HCT116 (cell line): ENCODE results near the gene VANGL2. TPM values are rescaled to one million over a fixed set of nuclear protein-coding genes. Genes with fewer than 3 reads are reported as not detected.

Source experiments
- ATAC-seq: fragments of 200-7000 bp; cut with Tn5 transposase; 2 replicates; pipeline ENCODE4 v1.9.1; 2020; ENCODE audit warnings: mild to moderate bottlenecking, moderate library complexity
- BruUV-seq: library from RNA; stranded (reverse); fragments of 400-500 nt; replicated peaks from 2 replicates; lab custom pipeline; 2021; lab: Mats Ljungman, UMichigan
- CTCF ChIA-PET: fragments of 300-600 bp; sonication (Branson Sonifier 250); formaldehyde crosslinking; loops from one replicate; lab custom pipeline; 2021; ENCODE audit warnings: antibody characterized with exemption; lab: Charles Lee
- POLR2A ChIA-PET: fragments of 300-600, 350-600 bp; sonication (Branson Sonifier 250); formaldehyde crosslinking; loops from one replicate; lab custom pipeline; 2021; ENCODE audit warnings: antibody characterized with exemption; lab: Charles Lee
- RAD21 ChIA-PET, 2 experiments: fragments of 300-600 bp; sonication (Branson Sonifier 250); formaldehyde crosslinking; loops; one replicate each; lab custom pipeline; 2023; ENCODE audit warnings: low total read pairs in 2 of 2; ENCODE audit not compliant: uncharacterized antibody in 2 of 2, unreplicated experiment in 2 of 2, low non-redundant PET in 1 of 2; lab: Charles Lee
- DNase-seq: peaks from one replicate; pipeline ENCODE4 v3.0.0-alpha.2; 2010; ENCODE audit warnings: low read depth, low spot score
- H2AFZ ChIP-seq: fragments of 200-600 bp; shearing (Covaris generic), sonication (generic); 2 replicates; pipeline ENCODE4 v1.6.1; 2017; ENCODE audit warnings: low read depth, mixed run types, mixed read lengths, antibody characterized with exemption, low read length; ENCODE audit not compliant: poor library complexity, severe bottlenecking
- H3K27ac ChIP-seq: 2 replicates; pipeline ENCODE4 v1.5.1; 2012; ENCODE audit warnings: low read depth, low read length
- H3K27me3 ChIP-seq: fragments of 200-600 bp; sonication (generic); 2 replicates; pipeline ENCODE4 v1.6.1; 2016; ENCODE audit warnings: mixed run types, low read length, mixed read lengths; ENCODE audit not compliant: insufficient read depth
- H3K36me3 ChIP-seq, 2 experiments: fragments of 200-500 bp in 1 of 2; fragments of 200-600 bp in 1 of 2; sonication (Bioruptor generic) in 1 of 2; sonication (generic) in 1 of 2; 2 replicates each; pipeline versions ENCODE4 v1.5.1 to v1.6.1; 2014 to 2016; ENCODE audit warnings: low read length in 2 of 2, inconsistent platforms in 1 of 2, mixed read lengths in 1 of 2, mixed run types in 1 of 2; ENCODE audit not compliant: insufficient read depth in 2 of 2, control insufficient read depth in 1 of 2
- H3K4me1 ChIP-seq, 2 experiments: fragments of 200-600 bp in 1 of 2; sonication (generic) in 1 of 2; 2 replicates each; pipeline versions ENCODE4 v1.5.1 to v1.6.1; 2012 to 2017; ENCODE audit warnings: low read length in 2 of 2, inconsistent platforms in 1 of 2, mild to moderate bottlenecking in 1 of 2, mixed read lengths in 1 of 2, mixed run types in 1 of 2, moderate library complexity in 1 of 2; ENCODE audit not compliant: insufficient read depth in 2 of 2, control insufficient read depth in 1 of 2
- H3K4me2 ChIP-seq: fragments of 200-600 bp; sonication (generic); 2 replicates; pipeline ENCODE4 v1.6.1; 2017; ENCODE audit warnings: mixed run types, low read length, mixed read lengths
- H3K4me3 ChIP-seq, 2 experiments: fragments of 200-600 bp in 1 of 2; sonication (generic) in 1 of 2; replicated peaks in 1 of 2; 2 replicates each; pipeline ENCODE4 v1.5.1; 2011 to 2016; ENCODE audit warnings: low read length in 2 of 2, control low read depth in 1 of 2, low read depth in 1 of 2, mild to moderate bottlenecking in 1 of 2, mixed read lengths in 1 of 2, mixed run types in 1 of 2
- H3K79me2 ChIP-seq: fragments of 200-600 bp; sonication (generic); 2 replicates; pipeline ENCODE4 v1.6.1; 2017; ENCODE audit warnings: mild to moderate bottlenecking, mixed run types, low read length, moderate library complexity, mixed read lengths; ENCODE audit not compliant: insufficient read depth
- H3K9ac ChIP-seq: fragments of 200-600 bp; sonication (generic); 2 replicates; pipeline ENCODE4 v1.6.1; 2016; ENCODE audit warnings: low read length, mixed read lengths
- H3K9me2 ChIP-seq: fragments of 200-600 bp; sonication (generic), shearing (Covaris generic); 2 replicates; pipeline ENCODE4 v1.6.1; 2017; ENCODE audit warnings: mixed run types, mild to moderate bottlenecking, moderate library complexity; ENCODE audit not compliant: insufficient read depth
- H3K9me3 ChIP-seq, 2 experiments: fragments of 200-500 bp in 1 of 2; fragments of 200-600 bp in 1 of 2; sonication (Bioruptor generic) in 1 of 2; sonication (generic) in 1 of 2; 2 replicates each; pipeline ENCODE4 v1.6.1; 2014 to 2017; ENCODE audit warnings: low read length in 2 of 2, mixed read lengths in 2 of 2, inconsistent platforms in 1 of 2, low read depth in 1 of 2, mild to moderate bottlenecking in 1 of 2, mixed run types in 1 of 2, moderate library complexity in 1 of 2; ENCODE audit not compliant: control insufficient read depth in 1 of 2, insufficient read depth in 1 of 2
- H4K20me1 ChIP-seq: fragments of 200-600 bp; sonication (generic), shearing (Covaris generic); 2 replicates; pipeline ENCODE4 v1.6.1; 2017; ENCODE audit warnings: mixed run types, mild to moderate bottlenecking, moderate library complexity; ENCODE audit not compliant: insufficient read depth
- CEBPB ChIP-seq: IDR thresholded peaks from 2 replicates; pipeline ENCODE4 v1.6.1; 2012; ENCODE audit warnings: low read depth
- CTCF ChIP-seq, 3 experiments: fragments of 200-600 bp in 1 of 3; sonication (generic) in 1 of 3; IDR thresholded peaks in 2 of 3; conservative IDR thresholded peaks in 1 of 3; 2 replicates each; pipeline ENCODE4 v1.5.1; 2012 to 2017; ENCODE audit warnings: low read depth in 2 of 3, low read length in 2 of 3, antibody characterized with exemption in 1 of 3, borderline replicate concordance in 1 of 3, control low read depth in 1 of 3, mild to moderate bottlenecking in 1 of 3, mixed read lengths in 1 of 3, mixed run types in 1 of 3, moderate library complexity in 1 of 3; ENCODE audit not compliant: insufficient read depth in 1 of 3
- FOSL1 ChIP-seq: IDR thresholded peaks from 2 replicates; pipeline ENCODE4 v1.6.1; 2012; ENCODE audit warnings: low read depth
- POLR2A ChIP-seq: IDR thresholded peaks from 2 replicates; pipeline ENCODE4 v1.7.0; 2011; ENCODE audit warnings: borderline replicate concordance; ENCODE audit not compliant: insufficient read depth, insufficient read length; ENCODE audit errors: extremely low read depth
- RAD21 ChIP-seq: IDR thresholded peaks from 2 replicates; pipeline ENCODE4 v1.6.1; 2012; ENCODE audit warnings: low read depth, mild to moderate bottlenecking
- SIN3A ChIP-seq: IDR thresholded peaks from 2 replicates; pipeline ENCODE4 v1.6.1; 2012; ENCODE audit warnings: low read depth
- SRF ChIP-seq: IDR thresholded peaks from 2 replicates; pipeline ENCODE4 v1.6.1; 2012; ENCODE audit warnings: low read depth
- TCF7L2 ChIP-seq: IDR thresholded peaks from 2 replicates; pipeline ENCODE4 v1.7.0; 2011; ENCODE audit warnings: borderline replicate concordance, inconsistent platforms; ENCODE audit not compliant: insufficient read depth, insufficient read length; ENCODE audit errors: extremely low read depth
- YY1 ChIP-seq: IDR thresholded peaks from 2 replicates; pipeline ENCODE4 v1.6.1; 2011; ENCODE audit warnings: low read length, low read depth, moderate library complexity, mild to moderate bottlenecking; ENCODE audit not compliant: insufficient replicate concordance; ENCODE audit errors: extremely low read depth
- ZBTB33 ChIP-seq: IDR thresholded peaks from 2 replicates; pipeline ENCODE4 v1.6.1; 2011; ENCODE audit warnings: mild to moderate bottlenecking, low read length, moderate library complexity; ENCODE audit not compliant: insufficient replicate concordance; ENCODE audit errors: extremely low read depth
- ZNF274 ChIP-seq: fragments of 200-500 bp; sonication (Bioruptor generic); IDR thresholded peaks from 2 replicates; pipeline ENCODE4 v1.6.1; 2014; ENCODE audit warnings: mild to moderate bottlenecking, low read depth, low read length, inconsistent platforms
- intact Hi-C: fragments of 100-400 bp; cut with micrococcal nuclease; formaldehyde crosslinking; loops from 2 replicates; pipeline ENCODE4 v1.10.0; 2022
- total RNA-seq: library from RNA; stranded (reverse); gene quantifications from one replicate; pipeline ENCODE4 v1.2.1, GENCODE V29; 2021; ENCODE audit not compliant: unreplicated experiment

Gene VANGL2
- total RNA-seq, 1 experiment from 2014 or later, result 1.1 TPM

- no peaks in the 10 kb centered on the region for H4K20me1 ChIP-seq
- ATAC-seq (no peak), DNase-seq (no peak)
- no peak overlapping the region for H2AFZ ChIP-seq
- H3K79me2 ChIP-seq, result no peaks in the 10 kb centered on the region
- peaks cover 4 to 23% of the 10 kb centered on the region in 2 experiments for H3K4me1 ChIP-seq
- H3K27me3 ChIP-seq, result no peaks in the 10 kb centered on the region
- ChIA-PET RAD21 (no interaction called here), CTCF (no interaction called here), POLR2A (no interaction called here)
- H3K36me3 ChIP-seq, result no peaks in the 10 kb centered on the region
- H3K4me3 ChIP-seq, result no peak overlapping the region
- no peak overlapping the region for H3K27ac ChIP-seq
- no peak overlapping the region for H3K4me2 ChIP-seq
- TF ChIP-seq CEBPB, result no peak
- TF ChIP-seq FOSL1, result no peak
- no peak for TF ChIP-seq TCF7L2
- no peak for TF ChIP-seq ZBTB33
- no peak for TF ChIP-seq CTCF (IDR thresholded peaks at IDR 0.05 in 2 of 3, conservative IDR thresholded peaks at IDR 0.05 in 1 of 3; ENCODE audit: borderline replicate concordance in 1 of 3, insufficient read depth in 1 of 3, low read depth in 2 of 3, low read length in 2 of 3)
- no peak for TF ChIP-seq POLR2A
- no peak for TF ChIP-seq ZNF274
- no peak for TF ChIP-seq SIN3A
- TF ChIP-seq YY1, result no peak
- TF ChIP-seq RAD21, result no peak
- no peak for TF ChIP-seq SRF
- no peaks in the 10 kb centered on the region for H3K9me3 ChIP-seq
- H3K9ac ChIP-seq, result no peak overlapping the region
- no peaks in the 10 kb centered on the region for H3K9me2 ChIP-seq
- intact Hi-C loops, result no loop called here
- no TSS peak for BruUV-seq
These were observed 1.8 kb downstream of the VANGL2 start for GRCh38 chr1:160402001-160402795.
